NT2/D1 (cell line): ENCODE measurements around the gene GOLGA8M.
"Not testable (repeated sequence)": the region's sequence is repeated elsewhere in the genome, so short reads cannot be mapped to it uniquely, and the experiment has no call there.

Experiments
- SUZ12 ChIP-seq: IDR thresholded peaks from 2 replicates; pipeline ENCODE4 v1.6.1; 2011; ENCODE audit not compliant: insufficient read length, insufficient read depth; ENCODE audit errors: extremely low read depth
- YY1 ChIP-seq: IDR thresholded peaks from 2 replicates; pipeline ENCODE4 v1.6.1; 2011; ENCODE audit not compliant: insufficient read length, insufficient read depth

- not testable (repeated sequence) for TF ChIP-seq YY1, SUZ12
Measured at GRCh38 chr15:28652538-28652937, 59.7 kb downstream of the GOLGA8M start.
